Choroid plexus epithelial cell (primary cell): ENCODE measurements around the gene PCGF1.

Experiments
- DNase-seq: peaks from one replicate; pipeline ENCODE4 v3.0.0-alpha.2; 2010; ENCODE audit warnings: low read depth
- H3K4me3 ChIP-seq: 2 replicates; pipeline ENCODE4 v1.5.1; 2011; ENCODE audit warnings: low read depth, mild to moderate bottlenecking, control low read depth, low read length, moderate library complexity
- TF ChIP-seq, protein P1 (sequence below): conservative IDR thresholded peaks from 2 replicates; pipeline ENCODE4 v1.5.1; 2011; ENCODE audit warnings: low read depth, mild to moderate bottlenecking, control low read depth, inconsistent platforms, low read length, moderate library complexity

PCGF1 gene

DNA sequence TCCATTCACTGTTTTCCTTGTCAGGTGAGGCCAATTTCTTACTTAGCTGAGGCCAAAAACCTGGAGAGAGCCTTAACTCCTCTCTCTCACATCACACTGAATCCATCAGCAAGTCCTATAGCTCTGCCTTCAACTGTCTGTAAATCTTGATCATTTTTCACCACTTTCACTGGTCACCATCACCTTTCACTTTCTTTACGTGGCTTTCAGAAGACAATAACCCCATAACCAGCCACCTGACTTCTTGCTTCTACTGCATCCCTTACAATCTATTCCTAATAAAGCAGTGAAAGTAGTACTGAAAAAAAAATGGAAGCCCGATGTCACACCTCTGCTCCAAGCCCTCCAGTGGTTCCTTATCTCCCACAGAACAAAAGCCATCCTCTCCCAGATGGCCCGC, 38.5 kb upstream of the PCGF1 start:
- TF ChIP-seq, protein P1, sequence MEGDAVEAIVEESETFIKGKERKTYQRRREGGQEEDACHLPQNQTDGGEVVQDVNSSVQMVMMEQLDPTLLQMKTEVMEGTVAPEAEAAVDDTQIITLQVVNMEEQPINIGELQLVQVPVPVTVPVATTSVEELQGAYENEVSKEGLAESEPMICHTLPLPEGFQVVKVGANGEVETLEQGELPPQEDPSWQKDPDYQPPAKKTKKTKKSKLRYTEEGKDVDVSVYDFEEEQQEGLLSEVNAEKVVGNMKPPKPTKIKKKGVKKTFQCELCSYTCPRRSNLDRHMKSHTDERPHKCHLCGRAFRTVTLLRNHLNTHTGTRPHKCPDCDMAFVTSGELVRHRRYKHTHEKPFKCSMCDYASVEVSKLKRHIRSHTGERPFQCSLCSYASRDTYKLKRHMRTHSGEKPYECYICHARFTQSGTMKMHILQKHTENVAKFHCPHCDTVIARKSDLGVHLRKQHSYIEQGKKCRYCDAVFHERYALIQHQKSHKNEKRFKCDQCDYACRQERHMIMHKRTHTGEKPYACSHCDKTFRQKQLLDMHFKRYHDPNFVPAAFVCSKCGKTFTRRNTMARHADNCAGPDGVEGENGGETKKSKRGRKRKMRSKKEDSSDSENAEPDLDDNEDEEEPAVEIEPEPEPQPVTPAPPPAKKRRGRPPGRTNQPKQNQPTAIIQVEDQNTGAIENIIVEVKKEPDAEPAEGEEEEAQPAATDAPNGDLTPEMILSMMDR, result no peak
- H3K4me3 ChIP-seq, result no peak overlapping the region
- no peak for DNase-seq

DNA sequence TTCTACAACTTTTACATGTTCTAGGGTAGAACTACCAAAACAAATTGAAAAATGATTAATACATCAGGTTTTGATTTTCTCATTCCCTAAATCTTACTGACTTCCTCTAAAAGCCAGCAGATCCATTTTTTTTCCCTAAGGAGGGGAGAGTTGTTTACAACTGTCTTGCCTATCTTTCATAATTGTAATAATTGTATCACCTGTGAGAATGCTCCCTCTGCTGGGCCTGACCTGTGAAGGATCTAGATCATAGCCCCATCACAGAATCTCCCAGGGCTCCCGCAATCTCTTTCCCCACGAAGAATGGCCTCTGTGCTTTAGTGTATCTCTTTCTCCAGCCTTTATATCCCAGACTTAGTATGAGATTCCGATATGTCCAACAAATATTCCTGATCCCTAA, 37.1 kb upstream of the PCGF1 start:
- no peak for DNase-seq
- H3K4me3 ChIP-seq, result no peak overlapping the region
- TF ChIP-seq, protein P1, result peak; percentile 25

DNA sequence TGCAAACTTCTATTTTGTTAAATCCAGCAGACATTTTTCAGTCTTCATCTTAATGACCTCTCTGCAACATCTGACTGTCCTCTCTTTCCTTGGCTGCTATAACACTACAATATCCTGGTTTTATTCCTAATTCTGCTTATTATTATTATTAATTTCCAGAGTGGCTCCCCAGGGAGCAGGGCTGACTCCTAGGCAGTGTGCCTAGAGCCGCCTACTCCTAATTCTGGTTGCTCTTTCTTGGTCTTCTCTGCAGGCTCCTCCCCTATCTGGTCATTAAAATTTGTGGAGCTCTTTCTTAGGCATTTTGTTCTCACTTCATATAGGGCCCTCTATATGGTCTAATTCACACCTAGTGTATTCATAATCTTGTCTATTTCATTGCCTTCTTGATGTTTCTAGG, 35.5 kb upstream of the PCGF1 start:
- no peak for DNase-seq
- TF ChIP-seq, protein P1, result no peak
- H3K4me3 ChIP-seq, result no peak overlapping the region

DNA sequence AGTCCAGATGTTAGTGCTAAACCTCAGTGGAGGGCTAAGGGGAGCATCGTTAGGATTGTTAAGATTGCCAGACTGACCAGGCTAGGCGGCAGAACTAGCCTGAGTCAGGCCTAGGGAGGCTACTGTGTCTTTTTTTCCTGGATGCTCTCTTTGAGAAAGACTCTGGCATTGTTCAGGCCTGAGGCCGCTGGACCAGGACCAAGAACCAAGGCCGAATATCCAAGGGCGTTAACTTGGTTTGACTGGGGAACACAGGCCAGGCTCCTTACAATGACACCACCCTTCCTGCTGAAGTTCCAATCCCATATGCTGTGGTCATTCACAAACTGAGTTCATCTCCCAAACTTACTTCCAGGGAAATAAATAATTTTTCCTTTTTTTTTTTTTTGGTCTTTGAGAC, 32.8 kb upstream of the PCGF1 start:
- DNase-seq, result no peak
- no peak overlapping the region for H3K4me3 ChIP-seq
- TF ChIP-seq, protein P1, result no peak

DNA sequence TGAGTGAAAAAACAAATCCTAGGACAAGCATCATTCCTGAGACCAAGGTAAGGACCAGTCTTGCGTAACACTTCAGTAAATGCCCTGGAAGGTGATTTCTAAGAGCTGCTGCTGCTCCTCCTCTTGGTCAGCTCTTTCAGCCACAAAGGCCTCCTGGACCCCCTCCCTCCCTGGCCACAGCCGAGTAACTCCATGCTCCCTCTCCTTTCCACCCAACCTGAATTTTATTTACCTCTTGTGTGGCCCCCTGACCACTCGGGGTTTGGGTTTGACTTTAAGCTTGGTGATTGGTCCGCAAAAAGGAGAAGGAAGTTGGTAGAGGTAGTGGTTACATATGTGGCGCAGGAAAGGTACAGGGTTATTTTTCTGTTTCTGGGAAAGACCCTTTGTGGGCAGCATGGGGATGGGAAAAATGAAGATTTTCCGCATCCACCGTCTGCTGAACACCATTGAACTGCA, 31.4 kb upstream of the PCGF1 start:
- no peak overlapping the region for H3K4me3 ChIP-seq
- TF ChIP-seq, protein P1, result no peak
- DNase-seq, result no peak

DNA sequence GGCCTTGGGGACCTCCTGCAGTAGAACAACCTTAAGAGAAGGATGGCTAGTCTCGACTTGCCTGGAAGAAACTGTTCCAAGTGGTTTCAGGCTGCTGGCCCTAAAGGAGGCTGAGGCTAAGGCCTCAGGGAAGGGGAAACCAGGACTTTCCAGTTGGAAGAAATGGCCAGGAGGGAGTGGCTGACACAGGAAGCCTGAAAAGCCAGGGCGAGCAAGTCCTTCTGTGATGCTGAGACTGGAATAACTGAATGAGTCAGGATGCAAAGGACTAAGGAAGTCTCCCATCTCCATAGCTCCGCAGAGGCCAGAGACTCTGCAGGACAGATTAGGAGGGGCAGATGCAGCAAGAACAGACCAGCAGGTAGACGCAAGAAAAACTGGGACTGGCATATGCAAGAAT, 29.6 kb upstream of the PCGF1 start:
- TF ChIP-seq, protein P1, result no peak
- no peak overlapping the region for H3K4me3 ChIP-seq
- no peak for DNase-seq

DNA sequence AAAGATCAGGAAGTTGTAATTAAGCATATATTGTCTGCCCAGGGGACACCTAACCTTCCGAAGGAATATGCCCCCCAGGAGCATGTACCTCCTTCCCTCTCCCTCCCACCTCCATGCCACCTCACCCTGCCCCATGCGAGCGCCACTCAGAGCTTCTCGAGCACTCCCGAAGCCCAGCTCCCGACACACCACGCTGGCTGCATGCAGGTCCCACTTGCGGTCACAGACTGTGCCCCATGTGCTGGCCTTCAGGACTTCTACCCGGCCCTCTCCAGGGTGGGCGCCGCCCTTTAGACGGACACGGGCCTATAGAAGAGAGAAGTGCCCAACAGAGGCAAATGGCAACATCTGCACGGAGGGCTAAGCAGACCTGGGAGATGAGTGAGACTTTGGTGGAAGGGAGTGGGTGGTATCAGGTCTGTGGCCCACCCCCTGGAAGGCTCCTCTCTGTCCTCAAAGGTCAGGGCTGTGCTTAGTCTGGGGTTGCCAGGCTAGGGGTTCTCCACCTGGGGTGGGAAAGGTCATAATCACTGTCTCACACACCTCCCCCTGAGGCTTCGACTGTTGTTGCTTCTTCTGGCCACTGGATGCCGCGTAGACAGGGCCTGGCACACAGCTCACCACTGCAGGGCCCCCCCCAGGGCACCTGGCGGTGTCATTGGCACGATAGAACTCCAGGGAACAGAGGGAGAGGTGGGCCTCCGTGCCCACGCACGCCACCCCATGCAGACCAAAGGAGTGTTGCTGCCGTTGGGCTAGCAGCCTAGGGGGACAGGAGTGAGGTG, 28.9 kb upstream of the PCGF1 start:
- TF ChIP-seq, protein P1, result no peak
- no peak for DNase-seq
- no peak overlapping the region for H3K4me3 ChIP-seq
